HepG2 (cell line): ENCODE data around the gene PLD1. TPM values are rescaled to one million over a fixed set of nuclear protein-coding genes. Genes with fewer than 3 reads are reported as not detected.

Source experiments
- ATAC-seq: fragments of 200-7000 bp; cut with Tn5 transposase; 3 replicates; pipeline ENCODE4 v1.9.1; 2020; ENCODE audit warnings: mild to moderate bottlenecking, moderate library complexity
- BruUV-seq: library from RNA; stranded (reverse); fragments of 400-500 nt; replicated peaks from 2 replicates; lab custom pipeline; 2021; lab: Mats Ljungman, UMichigan
- CTCF ChIA-PET: fragments of 300-600 bp; formaldehyde crosslinking; extraction: SDS; loops from one replicate; lab custom pipeline; 2021; ENCODE audit warnings: low total read pairs, inconsistent platforms, low intra/inter-chr PET ratio; lab: Yijun Ruan, JAX
- POLR2A ChIA-PET: fragments of 350-600 bp; sonication (Branson Sonifier 250); formaldehyde crosslinking; loops from one replicate; lab custom pipeline; 2020; ENCODE audit warnings: antibody characterized with exemption, inconsistent platforms; lab: Yijun Ruan, JAX
- DNase-seq: peaks from one replicate; pipeline ENCODE4 v3.0.0-alpha.2; 2015; ENCODE audit warnings: low spot score
- FAIRE-seq: peaks from 3 replicates; lab custom pipeline; 2011; peaks lifted over from hg19 to GRCh38; lab: Jason Lieb, UNC
- H2AFZ ChIP-seq: one replicate; pipeline ENCODE4 v1.6.1; 2011; ENCODE audit warnings: low read length, inconsistent platforms
- H3K27ac ChIP-seq: fragments of 300-600 bp; 3 replicates; pipeline ENCODE4 v1.8.0; 2011; ENCODE audit warnings: mixed run types, mild to moderate bottlenecking, mixed read lengths, low read length, inconsistent platforms; ENCODE audit not compliant: insufficient read depth; ENCODE audit errors: extremely low read length
- H3K27me3 ChIP-seq, 2 experiments: fragments of 200-600 bp in 1 of 2; 2 replicates in 1 of 2; 3 replicates in 1 of 2; pipeline versions ENCODE4 v1.6.0 to v1.8.0; 2011; ENCODE audit warnings: low read length in 2 of 2, mild to moderate bottlenecking in 2 of 2, moderate library complexity in 2 of 2, inconsistent platforms in 1 of 2; ENCODE audit not compliant: insufficient read depth in 2 of 2, control insufficient read depth in 1 of 2
- H3K36me3 ChIP-seq, 2 experiments: fragments of 200-600 bp in 1 of 2; replicated peaks in 1 of 2; 2 replicates in 1 of 2; 3 replicates in 1 of 2; pipeline versions ENCODE4 v1.5.1 to v1.8.0; 2011; ENCODE audit warnings: low read length in 2 of 2, inconsistent platforms in 1 of 2; ENCODE audit not compliant: insufficient read depth in 2 of 2, control insufficient read depth in 1 of 2
- H3K4me1 ChIP-seq: 2 replicates; pipeline ENCODE4 v1.5.1; 2012; ENCODE audit warnings: low read length, inconsistent platforms; ENCODE audit not compliant: insufficient read depth
- H3K4me2 ChIP-seq: 2 replicates; pipeline ENCODE4 v1.6.0; 2011; ENCODE audit warnings: low read depth, low read length, inconsistent platforms
- H3K4me3 ChIP-seq, 3 experiments: fragments of 200-600 bp in 1 of 3; sonication (generic), shearing (Covaris generic) in 1 of 3; replicated peaks in 1 of 3; 2 replicates each; pipeline ENCODE4 v1.5.1; 2011 to 2016; ENCODE audit warnings: low read length in 3 of 3, inconsistent platforms in 2 of 3, low read depth in 2 of 3, mild to moderate bottlenecking in 2 of 3, control low read depth in 1 of 3, mixed read lengths in 1 of 3; ENCODE audit not compliant: insufficient read depth in 1 of 3
- H3K79me2 ChIP-seq: one replicate; pipeline ENCODE4 v1.6.1; 2011; ENCODE audit warnings: low read length, inconsistent platforms; ENCODE audit not compliant: insufficient read depth
- H3K9ac ChIP-seq: 2 replicates; pipeline ENCODE4 v1.6.0; 2011; ENCODE audit warnings: mild to moderate bottlenecking, low read depth, low read length, inconsistent platforms; ENCODE audit not compliant: insufficient read depth
- H3K9me3 ChIP-seq: 2 replicates; pipeline ENCODE4 v1.5.1; 2012; ENCODE audit warnings: mild to moderate bottlenecking, low read length
- H4K20me1 ChIP-seq: 2 replicates; pipeline ENCODE4 v1.6.0; 2011; ENCODE audit warnings: inconsistent platforms, mild to moderate bottlenecking, low read length, moderate library complexity; ENCODE audit not compliant: insufficient read depth
- CTCF ChIP-seq: sonication (generic); formaldehyde crosslinking; IDR thresholded peaks from 2 replicates; pipeline ENCODE4 v1.5.0; 2020; ENCODE audit warnings: mild to moderate bottlenecking, missing genetic modification reagents, moderate library complexity
- FIP1L1 ChIP-seq: fragments of 200-400 bp; formaldehyde crosslinking; IDR thresholded peaks from 2 replicates; pipeline ENCODE4 v1.6.1; 2018; ENCODE audit warnings: low read depth, mild to moderate bottlenecking, low read length, moderate library complexity, borderline replicate concordance; ENCODE audit not compliant: insufficient read depth
- GABPA ChIP-seq, 2 experiments: IDR thresholded peaks; 2 replicates each; pipeline ENCODE4 v1.6.1; 2011 to 2016; ENCODE audit warnings: low read depth in 2 of 2, low read length in 1 of 2, missing biosample characterization in 1 of 2, missing genetic modification characterization in 1 of 2
- HNRNPK ChIP-seq: fragments of 200-400 bp; formaldehyde crosslinking; IDR thresholded peaks from 2 replicates; pipeline ENCODE4 v1.6.1; 2018; ENCODE audit warnings: low read length, low read depth, moderate library complexity, mild to moderate bottlenecking; ENCODE audit not compliant: poor library complexity, severe bottlenecking
- NFIC ChIP-seq: IDR thresholded peaks from 2 replicates; pipeline ENCODE4 v1.6.1; 2012; ENCODE audit warnings: mild to moderate bottlenecking, low read length, inconsistent platforms
- NONO ChIP-seq, 2 experiments: fragments of 450-650 bp in 1 of 2; sonication (generic) in 1 of 2; formaldehyde crosslinking in 1 of 2; IDR thresholded peaks in 1 of 2; conservative IDR thresholded peaks in 1 of 2; 2 replicates each; pipeline versions ENCODE4 v1.6.1 to v1.8.0; 2017 to 2022; ENCODE audit warnings: mild to moderate bottlenecking in 1 of 2, missing genetic modification reagents in 1 of 2, moderate library complexity in 1 of 2
- THAP11 ChIP-seq: IDR thresholded peaks from 2 replicates; pipeline ENCODE4 v1.6.1; 2016; ENCODE audit warnings: missing biosample characterization, missing genetic modification reagents
- ZFP36L2 ChIP-seq: sonication (generic); formaldehyde crosslinking; IDR thresholded peaks from 2 replicates; pipeline ENCODE4 v1.4.0; 2020; ENCODE audit warnings: missing genetic modification reagents
- ZMAT3 ChIP-seq: sonication (generic); formaldehyde crosslinking; conservative IDR thresholded peaks from 2 replicates; pipeline ENCODE4 v1.7.0; 2021; ENCODE audit warnings: missing genetic modification reagents
- ZNF143 ChIP-seq: sonication (generic); formaldehyde crosslinking; IDR thresholded peaks from 2 replicates; pipeline ENCODE4 v1.4.0; 2020; ENCODE audit warnings: missing genetic modification reagents
- ZNF205 ChIP-seq: IDR thresholded peaks from 2 replicates; pipeline ENCODE4 v1.6.1; 2018; ENCODE audit warnings: missing biosample characterization, missing genetic modification reagents
- ZNF326 ChIP-seq: sonication (generic); formaldehyde crosslinking; IDR thresholded peaks from 2 replicates; pipeline ENCODE4 v1.4.0; 2020; ENCODE audit warnings: missing genetic modification reagents, borderline replicate concordance
- ZNF33B ChIP-seq: sonication (generic); formaldehyde crosslinking; IDR thresholded peaks from 2 replicates; pipeline ENCODE4 v1.5.1; 2020; ENCODE audit warnings: mild to moderate bottlenecking, missing genetic modification reagents
- WGBS: methylation state at CpG from one replicate; pipeline ENCODE4 v1.1.6; 2017; ENCODE audit warnings: low lambda C conversion rate; 5-methylcytosine and 5-hydroxymethylcytosine counted together
- in situ Hi-C: cut with HindIII; loops from 2 replicates; pipeline ENCODE4 v1.10.0; 2017; ENCODE audit warnings: low pct_unique_long_range_greater_than_20kb; ENCODE audit not compliant: extremely low pct_ligation_motif_present
- intact Hi-C: fragments of 100-400 bp; cut with micrococcal nuclease; formaldehyde crosslinking; loops from one replicate; pipeline ENCODE4 v1.10.0; 2022; ENCODE audit not compliant: unreplicated experiment
- polyA plus RNA-seq, 8 experiments: library from polyadenylated mRNA; depleted of rRNA in 3 of 8; stranded (reverse) in 7 of 8; unstranded in 1 of 8; fragments of >200 nt; fragmentation: Illumina TruSeq in 4 of 8; extraction: Trizol in 4 of 8; gene quantifications; 2 replicates each; pipeline versions ENCODE4 v1.2.1 to v1.2.3, GENCODE V29; 2011 to 2016; ENCODE audit warnings: low read depth in 4 of 8, missing spikeins in 1 of 8, mixed read lengths in 1 of 8; ENCODE audit not compliant: insufficient read depth in 1 of 8
- total RNA-seq, 5 experiments: library from RNA; depleted of rRNA; stranded (reverse); fragments of >200 nt; fragmentation: Illumina TruSeq; extraction: Trizol; gene quantifications; 2 replicates each; pipeline ENCODE4 v1.2.3, GENCODE V29; 2016; ENCODE audit warnings: low read depth in 1 of 5
- TF ChIP-seq, protein P1 (sequence below): sonication (generic); formaldehyde crosslinking; IDR thresholded peaks from 2 replicates; pipeline ENCODE4 v1.9.0; 2021; ENCODE audit warnings: missing genetic modification reagents, mild to moderate bottlenecking, borderline replicate concordance

The PLD1 gene
- total and polyA plus RNA-seq, 2 of the 13 experiments (the other 11 are each of a cell fraction or from before 2014, with no cell fraction given), result 27.1 to 59.4 TPM

- TF ChIP-seq FIP1L1 (no peak), GABPA (IDR thresholded peaks at IDR 0.05; ENCODE audit: low read depth, low read length) (no peak), GABPA (CRISPR knock-in tag; IDR thresholded peaks at IDR 0.05; ENCODE audit: low read depth) (no peak; the same call in 1 of the 2 replicates), CTCF (CRISPR knock-in tag) (peak; percentile 96)
Measured at GRCh38 chr3:171829841-171830517, 19.7 kb upstream of the PLD1 start (continued).

DNA sequence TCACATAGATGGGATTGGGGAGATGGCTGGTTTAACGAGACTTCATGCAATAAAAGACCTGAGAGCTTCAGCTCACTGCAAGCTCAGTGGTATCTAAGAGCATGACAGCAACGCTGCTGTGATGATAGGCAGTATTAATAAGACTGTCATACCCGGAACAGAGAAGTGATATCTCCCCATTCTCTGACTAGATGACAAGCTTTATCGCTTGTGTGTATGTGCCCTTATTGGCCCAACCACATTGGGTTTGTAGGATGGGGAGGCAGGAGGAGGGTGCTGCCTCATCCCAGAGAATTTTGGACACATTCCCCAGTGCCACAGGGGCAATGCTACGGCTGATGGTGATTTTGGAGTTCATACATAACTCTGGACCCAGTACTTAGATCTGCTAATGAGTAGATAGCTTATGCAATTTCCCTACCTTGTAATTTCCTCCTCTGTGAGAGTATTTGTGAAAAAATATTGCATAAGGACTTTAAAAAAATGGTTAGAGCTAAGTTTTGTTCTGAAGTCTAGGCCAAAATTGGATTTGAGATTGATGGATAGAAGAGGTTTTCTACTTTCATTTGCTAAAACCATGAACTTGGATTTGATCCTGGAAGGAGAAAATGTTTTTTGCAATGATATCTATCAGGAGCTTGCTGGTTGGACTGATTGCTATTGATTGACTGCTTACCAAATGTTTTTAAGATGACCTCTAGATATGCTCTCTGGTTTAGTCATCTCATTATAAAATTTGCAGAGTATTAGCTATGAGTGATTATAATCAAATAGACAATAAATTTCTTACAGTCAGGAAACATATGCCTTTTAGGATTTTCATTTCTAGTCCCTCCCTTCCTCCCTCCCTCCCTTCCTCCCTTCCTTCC, 18.9 kb upstream of the PLD1 start:
- H3K27me3 ChIP-seq, result no peaks in the 10 kb centered on the region
- H3K4me3 ChIP-seq, result no peak overlapping the region
- H3K4me2 ChIP-seq, result no peak overlapping the region
- in situ Hi-C loops, result no loop called here
- H3K36me3 ChIP-seq, result no peaks in the 10 kb centered on the region
- TF ChIP-seq, protein P1, sequence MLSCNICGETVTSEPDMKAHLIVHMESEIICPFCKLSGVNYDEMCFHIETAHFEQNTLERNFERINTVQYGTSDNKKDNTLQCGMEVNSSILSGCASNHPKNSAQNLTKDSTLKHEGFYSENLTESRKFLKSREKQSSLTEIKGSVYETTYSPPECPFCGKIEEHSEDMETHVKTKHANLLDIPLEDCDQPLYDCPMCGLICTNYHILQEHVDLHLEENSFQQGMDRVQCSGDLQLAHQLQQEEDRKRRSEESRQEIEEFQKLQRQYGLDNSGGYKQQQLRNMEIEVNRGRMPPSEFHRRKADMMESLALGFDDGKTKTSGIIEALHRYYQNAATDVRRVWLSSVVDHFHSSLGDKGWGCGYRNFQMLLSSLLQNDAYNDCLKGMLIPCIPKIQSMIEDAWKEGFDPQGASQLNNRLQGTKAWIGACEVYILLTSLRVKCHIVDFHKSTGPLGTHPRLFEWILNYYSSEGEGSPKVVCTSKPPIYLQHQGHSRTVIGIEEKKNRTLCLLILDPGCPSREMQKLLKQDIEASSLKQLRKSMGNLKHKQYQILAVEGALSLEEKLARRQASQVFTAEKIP (CRISPR knock-in tag), result no peak
- no peak for TF ChIP-seq ZFP36L2 (CRISPR knock-in tag)
- TF ChIP-seq ZNF33B (CRISPR knock-in tag), result no peak
- TF ChIP-seq ZNF326 (CRISPR knock-in tag), result no peak
- TF ChIP-seq NONO (IDR thresholded peaks at IDR 0.05), result no peak
- TF ChIP-seq NONO (CRISPR knock-in tag; conservative IDR thresholded peaks at IDR 0.05), result no peak
- no peak for TF ChIP-seq ZNF205 (CRISPR knock-in tag)
- peak; percentile 81 for TF ChIP-seq HNRNPK
- TF ChIP-seq ZNF143 (CRISPR knock-in tag), result no peak
- TF ChIP-seq NFIC, result 0 out of 2 replicates have a peak, but pooled peaks have one; percentile 4
- TF ChIP-seq ZMAT3, result no peak
- no peak for TF ChIP-seq THAP11
- TF ChIP-seq, all 625 proteins: peak for 2
- POLR2A ChIA-PET, result interaction anchor here (1.0 to 5.6 kb wide), 9 partner anchors 9 to 213 kb away, joined by 3 to 37 read pairs (median 5); partner anchors contain the start of genes PLD1 and TMEM212
- BruUV-seq, result no TSS peak
- Histone ChIP-seq H3K4me1 (peaks cover 79% of the 10 kb centered on the region), H3K27ac (no peak overlapping the region), H2AFZ (no peak overlapping the region), H3K9ac (no peak overlapping the region), H3K79me2 (no peaks in the 10 kb centered on the region), H4K20me1 (no peaks in the 10 kb centered on the region), H3K9me3 (no peaks in the 10 kb centered on the region)
- FAIRE-seq (no peak), DNase-seq (no peak), ATAC-seq (no peak)
- CTCF ChIA-PET, result no interaction called here
- intact Hi-C loops, result no loop called here
- 86% methylated on average over 5 of the region's 5 CpGs for WGBS
